Dedifferentiated amniotic fluid mesenchymal stem cell (primary cell): ENCODE data around the gene CLIP3.
"Not testable (repeated sequence)": the region's sequence is repeated elsewhere in the genome, so short reads cannot be mapped to it uniquely, and the experiment has no call there.

Experiments
- DNase-seq: peaks from one replicate; pipeline ENCODE4 v3.0.0-alpha.2; 2016; ENCODE audit errors: extremely low spot score

CLIP3 gene

GRCh38 chr19:36008336-36008978, 24.2 kb downstream of the CLIP3 start, which contains the start of gene SYNE4:
Gene SYNE4 (minus strand): TSS chr19:36008813. CDS start chr19:36008681, 132 bp downstream.
- DNase-seq: no peak

GRCh38 chr19:36006955-36007354, 25.7 kb downstream of the CLIP3 start:
- no peak for DNase-seq

GRCh38 chr19:36003284-36003683, 29.4 kb downstream of the CLIP3 start:
- no peak for DNase-seq

GRCh38 chr19:36001605-36002004, 31.1 kb downstream of the CLIP3 start:
- DNase-seq: no peak

DNA sequence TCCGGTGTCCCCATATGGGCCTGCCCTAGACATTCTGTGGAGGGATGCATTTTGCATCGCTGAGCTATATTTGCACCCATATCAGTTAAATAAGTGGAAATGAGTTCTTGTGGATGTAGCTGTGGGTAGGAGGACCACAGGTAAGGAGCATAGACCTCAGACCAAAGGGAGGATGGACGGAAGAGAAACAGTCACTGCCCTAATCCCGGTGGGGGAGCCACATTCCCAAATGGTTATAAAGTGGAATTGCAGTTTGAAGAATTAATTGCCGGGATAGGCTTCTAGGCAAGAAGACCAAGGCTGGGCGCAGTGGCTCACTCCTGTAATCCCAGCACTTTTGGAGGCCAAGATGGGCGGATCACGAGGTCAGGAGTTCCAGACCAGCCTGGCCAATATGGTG, 35.9 kb downstream of the CLIP3 start:
- DNase-seq: no peak

- DNase-seq: peak; percentile 85
These were observed 37.4 kb downstream of the CLIP3 start, which contains the start of gene SDHAF1 for GRCh38 chr19:35995048-35995993. Gene SDHAF1 (plus strand): TSS chr19:35995188. CDS start chr19:35995275, 87 bp downstream.

- DNase-seq: no peak
These were observed 38.6 kb downstream of the CLIP3 start for GRCh38 chr19:35993923-35994598.

GRCh38 chr19:35992907-35993765, 39.5 kb downstream of the CLIP3 start:
- no peak for DNase-seq

- DNase-seq: no peak
These were observed 40.8 kb downstream of the CLIP3 start for GRCh38 chr19:35991731-35992450.

DNA sequence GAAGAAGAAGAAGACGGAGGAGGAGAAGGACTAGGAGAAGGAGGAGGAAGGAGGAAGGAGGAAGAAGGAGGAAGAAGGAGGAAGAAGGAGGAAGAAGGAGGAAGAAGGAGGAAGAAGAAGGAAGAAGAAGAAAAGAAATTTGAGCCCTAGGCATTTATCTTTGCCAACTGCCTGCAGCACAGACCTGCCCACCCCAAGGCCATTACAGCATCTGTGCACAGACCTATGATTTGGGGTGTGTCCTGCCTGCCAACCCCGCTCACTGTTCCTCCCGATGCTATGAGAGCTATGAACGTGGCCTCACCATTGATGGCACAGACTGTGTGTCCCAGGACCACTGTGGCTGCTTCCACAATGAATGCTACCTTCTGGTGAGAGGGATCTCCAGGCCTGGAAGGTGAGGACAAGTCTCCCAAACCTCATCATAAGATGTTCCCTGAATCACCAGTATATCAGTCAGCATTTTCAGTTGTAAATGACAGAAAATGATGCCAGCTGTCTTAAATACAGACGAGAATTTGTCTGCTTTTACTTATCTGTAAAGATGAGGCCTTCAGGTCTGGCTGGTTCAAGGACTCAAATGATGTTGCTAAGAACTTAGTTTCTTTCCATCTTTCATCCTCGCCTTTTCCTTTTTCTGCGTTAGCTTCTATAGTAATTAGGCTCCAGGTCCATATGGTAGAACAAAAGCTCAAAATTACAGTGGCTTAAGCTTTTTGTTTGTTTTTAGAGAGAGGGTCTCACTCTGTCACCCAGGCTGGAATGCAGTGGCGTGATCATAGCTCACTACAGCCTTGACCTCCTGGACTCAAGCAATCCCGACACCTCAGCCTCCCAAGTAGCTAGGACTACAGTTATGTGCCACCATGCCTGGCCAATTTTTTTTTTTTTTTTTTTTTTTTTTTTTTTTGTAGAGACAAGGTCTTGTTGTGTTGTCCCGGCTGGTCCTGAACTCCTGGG, 41.6 kb downstream of the CLIP3 start:
- DNase-seq: no peak

GRCh38 chr19:35990156-35990555, 42.5 kb downstream of the CLIP3 start:
- DNase-seq: no peak

DNA sequence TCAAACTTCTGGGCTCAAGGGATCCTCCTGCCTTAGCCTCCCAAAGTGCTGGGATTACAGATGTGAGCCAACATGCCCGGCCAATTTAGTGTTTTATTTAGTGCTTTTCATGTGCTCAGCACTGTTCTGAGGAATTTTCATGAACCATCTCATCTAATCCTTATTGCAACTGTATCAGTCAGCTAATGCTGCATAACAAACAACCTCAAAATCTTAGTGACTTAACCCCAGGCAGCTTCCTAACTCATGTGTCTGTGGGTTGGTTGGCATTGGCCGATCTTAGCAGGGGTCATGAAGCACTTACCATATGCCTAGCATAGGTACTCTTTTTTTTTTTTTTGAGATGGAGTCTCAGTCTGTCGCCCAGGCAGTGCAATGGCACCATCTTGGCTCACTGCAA, 43.8 kb downstream of the CLIP3 start:
- DNase-seq: no peak

DNA sequence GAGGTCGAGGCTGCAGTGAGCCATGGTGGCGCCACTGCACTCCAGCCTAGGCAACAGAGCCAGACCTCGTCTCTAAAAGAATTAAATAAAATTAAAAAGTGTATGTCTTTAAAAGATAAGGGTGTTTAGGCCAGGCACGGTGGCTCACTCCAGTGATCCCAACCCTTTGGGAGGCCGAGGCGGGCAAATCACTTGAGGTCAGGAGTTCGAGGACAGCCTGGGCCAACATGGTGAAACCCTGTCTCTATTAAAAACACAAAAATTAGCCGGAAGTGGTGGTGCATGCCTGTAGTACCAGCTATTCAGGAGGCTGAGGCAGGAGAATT, 45.1 kb downstream of the CLIP3 start:
- DNase-seq: no peak

- no peak for DNase-seq
These were observed 45.8 kb downstream of the CLIP3 start for GRCh38 chr19:35986664-35987570.

DNA sequence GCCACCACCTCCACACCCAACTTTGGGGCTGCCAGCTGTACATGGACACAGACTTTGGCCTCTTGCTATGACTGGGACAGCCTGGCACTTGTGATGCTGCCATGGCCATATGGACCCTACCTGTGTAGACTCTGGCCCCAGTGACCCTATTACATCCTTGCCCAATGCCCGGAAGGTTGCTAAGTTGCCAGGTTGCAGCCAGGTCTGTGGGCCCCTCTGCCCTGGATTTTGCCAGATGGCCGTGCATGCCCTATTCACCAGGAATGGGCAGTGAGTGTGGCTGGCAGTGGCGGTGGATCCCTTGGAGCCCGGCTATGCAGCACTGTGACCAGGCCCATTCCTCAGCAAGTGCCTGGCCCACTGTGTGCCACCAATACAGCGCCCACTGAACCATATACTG, 46.6 kb downstream of the CLIP3 start:
- no peak for DNase-seq

DNA sequence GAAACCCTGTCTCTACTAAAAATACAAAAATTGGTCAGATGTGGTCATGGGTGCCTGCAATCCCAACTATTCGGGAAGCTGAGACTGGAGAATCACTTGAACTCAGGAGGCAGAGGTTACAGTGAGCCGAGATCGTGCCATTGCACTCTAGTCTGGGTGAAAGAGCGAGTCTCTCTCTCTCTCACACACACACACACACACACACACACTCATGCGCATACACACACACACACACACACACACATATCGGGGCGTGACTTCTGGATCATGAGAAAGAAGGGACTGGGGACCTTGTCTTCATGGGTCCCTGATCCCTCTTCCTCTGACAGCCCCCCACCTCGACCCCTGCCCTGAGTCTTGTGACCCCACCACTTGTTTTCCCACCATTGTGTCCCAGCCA, 49.5 kb downstream of the CLIP3 start:
- no peak for DNase-seq

- DNase-seq: not testable (repeated sequence)
These were observed 51.7 kb downstream of the CLIP3 start for GRCh38 chr19:35980997-35981396.

- no peak for DNase-seq
These were observed 53.8 kb downstream of the CLIP3 start for GRCh38 chr19:35978832-35979365.
